HG02970 (cell line): ENCODE data around the gene SYPL1.

ENCODE experiments used
- ATAC-seq: cut with Tn5 transposase; IDR thresholded peaks from one replicate; pipeline ENCODE4 v1.9.1; 2021; ENCODE audit warnings: mild to moderate bottlenecking, moderate library complexity, moderate number of reproducible peaks; ENCODE audit not compliant: unreplicated experiment, low FRiP score

Gene SYPL1

DNA sequence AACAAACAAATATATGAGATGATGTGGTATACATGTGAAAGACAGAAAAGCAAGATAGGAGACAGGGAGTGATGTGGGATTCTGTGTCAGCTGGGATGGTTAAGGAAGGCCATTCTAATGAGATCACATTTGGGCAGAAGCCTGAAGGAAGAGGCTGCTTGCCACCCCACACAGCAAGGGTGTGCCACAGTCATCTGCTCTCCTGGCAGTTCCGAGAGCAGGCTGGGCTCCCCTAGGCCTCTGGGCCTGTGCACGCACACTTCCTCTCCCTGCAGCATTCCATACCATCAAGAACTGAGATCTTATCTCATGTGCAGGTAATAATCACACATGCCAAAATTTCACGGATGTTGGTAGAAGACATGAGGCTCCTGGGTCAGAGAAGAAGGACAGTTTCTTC is 43.1 kb downstream of the SYPL1 start:
- no peak for ATAC-seq

GRCh38 chr7:106068538-106068961 is 43.6 kb downstream of the SYPL1 start:
- no peak for ATAC-seq

- no peak for ATAC-seq
These were observed 44.4 kb downstream of the SYPL1 start for GRCh38 chr7:106067678-106068077.

DNA sequence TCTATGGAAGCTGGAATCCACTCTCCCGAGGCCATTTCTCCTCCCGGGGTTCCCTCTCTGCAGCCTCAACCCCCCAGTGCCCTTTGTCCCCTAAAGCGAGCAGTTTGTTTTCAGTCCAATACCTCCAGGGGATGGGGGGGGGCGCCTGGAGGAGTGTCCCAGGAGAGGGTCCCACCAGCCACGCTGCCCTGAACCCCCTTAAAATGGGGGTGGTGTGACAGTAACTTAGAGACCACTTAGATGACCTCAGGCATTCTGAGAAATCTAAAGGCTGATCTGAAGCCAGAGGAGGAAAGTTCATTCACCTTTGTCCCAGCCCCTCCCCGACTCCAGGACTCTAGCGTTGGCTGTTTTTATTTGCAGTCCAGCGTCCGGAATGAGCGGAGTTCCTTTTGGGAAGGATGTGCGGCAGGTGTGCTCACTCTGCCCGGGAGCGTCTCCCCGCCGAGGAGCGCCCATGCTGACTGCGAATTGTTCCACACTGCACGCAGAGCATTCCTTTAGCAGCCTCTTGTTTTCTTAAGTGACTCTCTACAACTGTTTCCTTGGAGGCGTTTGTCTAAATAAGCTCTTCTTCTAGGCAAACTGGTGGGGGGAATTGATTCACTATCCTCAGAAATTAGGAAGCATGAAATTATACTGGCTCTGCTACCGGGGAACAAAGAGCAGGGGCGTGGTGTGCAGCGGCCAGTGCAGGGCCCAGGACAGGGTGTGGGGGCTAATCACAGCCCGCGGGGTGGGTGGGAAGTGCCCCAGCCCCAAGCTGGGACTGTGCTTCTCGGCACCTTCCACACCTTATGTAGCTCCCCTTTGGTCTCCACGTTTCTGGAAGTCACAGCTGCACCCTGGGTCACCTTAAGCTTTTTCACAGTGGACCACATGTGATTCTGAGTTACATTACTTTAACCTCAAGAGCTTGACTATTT is 46.3 kb downstream of the SYPL1 start:
- no peak for ATAC-seq

GRCh38 chr7:106064771-106065574 is 47.1 kb downstream of the SYPL1 start:
- ATAC-seq = no peak

- no peak for ATAC-seq
These were observed 47.8 kb downstream of the SYPL1 start for GRCh38 chr7:106064316-106064715.

- no peak for ATAC-seq
These were observed 48.4 kb downstream of the SYPL1 start for GRCh38 chr7:106063692-106064091.

GRCh38 chr7:106063024-106063423 is 49.1 kb downstream of the SYPL1 start:
- no peak for ATAC-seq

GRCh38 chr7:106062521-106062931 is 49.6 kb downstream of the SYPL1 start:
- ATAC-seq = no peak

- ATAC-seq = no peak
These were observed 50.1 kb downstream of the SYPL1 start for GRCh38 chr7:106062006-106062405.

- ATAC-seq = no peak
These were observed 50.7 kb downstream of the SYPL1 start for GRCh38 chr7:106061301-106061979.

- no peak for ATAC-seq
These were observed 51.7 kb downstream of the SYPL1 start for GRCh38 chr7:106060394-106060920.

DNA sequence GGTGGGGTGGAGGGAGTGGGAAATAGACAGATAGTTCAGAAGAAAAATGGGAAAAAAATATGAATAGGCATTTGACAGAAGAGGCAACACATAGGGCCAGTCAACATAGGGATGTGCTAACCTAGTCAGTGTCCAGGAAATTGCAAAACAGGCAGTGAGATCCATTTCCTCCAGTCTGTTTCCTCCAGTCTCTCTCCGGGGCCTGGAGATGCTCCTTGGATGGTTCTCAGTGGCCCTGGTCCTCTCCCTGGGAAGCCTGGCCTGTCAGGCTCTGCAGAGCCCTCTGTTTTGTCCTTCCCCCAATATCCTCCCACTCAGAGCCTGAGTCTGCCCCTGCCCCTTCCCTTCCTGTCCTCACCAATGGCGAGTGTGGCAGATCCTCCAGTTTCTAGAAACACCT is 52.6 kb downstream of the SYPL1 start:
- ATAC-seq = no peak

GRCh38 chr7:106058928-106059324 is 53.2 kb downstream of the SYPL1 start:
- no peak for ATAC-seq

GRCh38 chr7:106057962-106058927 is 53.9 kb downstream of the SYPL1 start:
- peak; percentile 60 for ATAC-seq

GRCh38 chr7:106057204-106057961 is 54.7 kb downstream of the SYPL1 start:
- ATAC-seq = no peak

DNA sequence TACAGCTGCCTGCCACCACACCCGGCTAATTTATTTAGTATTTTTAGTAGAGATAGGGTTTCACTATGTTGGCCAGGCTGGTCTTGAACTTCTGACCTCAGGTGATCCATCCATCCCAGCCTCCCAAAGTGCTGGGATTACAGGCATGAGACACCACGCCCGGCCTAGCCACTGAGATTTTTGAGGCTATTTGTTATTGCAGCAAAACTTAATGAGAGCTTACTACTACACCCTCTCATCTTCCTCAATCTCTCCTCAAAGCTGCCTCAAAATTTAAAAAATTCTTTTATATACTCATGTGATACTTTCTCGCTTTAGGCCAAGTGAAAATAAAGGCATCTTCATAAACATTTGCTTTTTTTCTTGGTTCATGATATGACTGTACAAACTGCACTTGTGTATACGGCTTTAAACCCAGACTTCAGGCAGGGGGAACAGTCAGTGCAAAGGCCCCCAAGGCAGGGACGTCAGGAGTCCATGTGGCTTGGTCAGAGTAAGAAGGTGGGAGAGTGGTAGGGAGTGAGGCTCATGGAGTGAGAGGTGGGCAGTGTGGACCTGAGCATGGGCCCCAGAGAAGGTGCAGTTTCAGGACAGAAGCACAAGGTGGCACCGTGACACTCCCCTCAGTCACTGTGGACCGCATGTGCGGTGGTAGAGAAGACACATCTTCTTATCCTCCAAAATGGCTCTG is 55.5 kb downstream of the SYPL1 start:
- ATAC-seq = peak; percentile 54

- ATAC-seq = no peak
These were observed 57.1 kb downstream of the SYPL1 start for GRCh38 chr7:106054971-106055532.
